ENCODE results near the gene EEF1E1.

Gene EEF1E1

GRCh38 chr6:8090650-8091049 lies 11.7 kb downstream of the EEF1E1 start:
- DNase-seq (ENCODE audit: low spot score): no peak
- no peak overlapping the region for H3K27ac ChIP-seq
- no peak overlapping the region for H3K4me3 ChIP-seq
- no peak for TF ChIP-seq CTCF (IDR thresholded peaks at IDR 0.05)

GRCh38 chr6:8088886-8089285 lies 13.5 kb downstream of the EEF1E1 start:
- no peak for DNase-seq (ENCODE audit: low spot score)
- no peak overlapping the region for H3K27ac ChIP-seq
- TF ChIP-seq CTCF (IDR thresholded peaks at IDR 0.05): no peak
- H3K4me3 ChIP-seq: no peak overlapping the region

GRCh38 chr6:8087870-8088754 lies 14.2 kb downstream of the EEF1E1 start:
- Histone ChIP-seq H3K4me3 (no peak overlapping the region), H3K27ac (no peak overlapping the region)
- no peak for DNase-seq (ENCODE audit: low spot score)
- no peak for TF ChIP-seq CTCF (IDR thresholded peaks at IDR 0.05)

- Histone ChIP-seq H3K27ac (no peak overlapping the region), H3K4me3 (no peak overlapping the region)
- TF ChIP-seq CTCF (IDR thresholded peaks at IDR 0.05): no peak
- no peak for DNase-seq (ENCODE audit: low spot score)
Measured at GRCh38 chr6:8086755-8087306, 15.5 kb downstream of the EEF1E1 start.

GRCh38 chr6:8085053-8085511 lies 17.3 kb downstream of the EEF1E1 start:
- DNase-seq (ENCODE audit: low spot score): no peak
- peak overlapping the region in 1 of 2 donors; percentile 27 for H3K27ac ChIP-seq
- no peak overlapping the region for H3K4me3 ChIP-seq
- TF ChIP-seq CTCF (IDR thresholded peaks at IDR 0.05): no peak

GRCh38 chr6:8084586-8084985 lies 17.8 kb downstream of the EEF1E1 start:
- H3K4me3 ChIP-seq: no peak overlapping the region
- no peak for DNase-seq (ENCODE audit: low spot score)
- no peak for TF ChIP-seq CTCF (IDR thresholded peaks at IDR 0.05)
- H3K27ac ChIP-seq: no peak overlapping the region

All from coronary artery (tissue), 2 donors.